Cortex of kidney (tissue), 1 donor: ENCODE data around the gene SPARC.
"Not testable (repeated sequence)": the region's sequence is repeated elsewhere in the genome, so short reads cannot be mapped to it uniquely, and the experiment has no call there.

Experiments
- DNase-seq: peaks from one replicate; lab custom pipeline; 2025; lab: John Stamatoyannopoulos, UW

SPARC gene

GRCh38 chr5:151700296-151700695 is 13.6 kb upstream of the SPARC start:
- no peak for DNase-seq

GRCh38 chr5:151699071-151699901 is 12.6 kb upstream of the SPARC start:
- DNase-seq, result no peak

GRCh38 chr5:151698081-151698480 is 11.4 kb upstream of the SPARC start:
- not testable (repeated sequence) for DNase-seq

GRCh38 chr5:151697452-151697851 is 10.7 kb upstream of the SPARC start:
- DNase-seq, result no peak

GRCh38 chr5:151696470-151697061 is 9.9 kb upstream of the SPARC start:
- no peak for DNase-seq

GRCh38 chr5:151695464-151695863 is 8.7 kb upstream of the SPARC start:
- DNase-seq, result no peak

GRCh38 chr5:151694035-151694485 is 7.3 kb upstream of the SPARC start:
- DNase-seq, result no peak

- no peak for DNase-seq
These were observed 5.6 kb upstream of the SPARC start for GRCh38 chr5:151692312-151692711.

- DNase-seq, result no peak
These were observed 5.0 kb upstream of the SPARC start for GRCh38 chr5:151691706-151692105.

GRCh38 chr5:151689591-151689990 is 2.9 kb upstream of the SPARC start:
- DNase-seq, result not testable (repeated sequence)

- DNase-seq, result no peak
These were observed 1.7 kb upstream of the SPARC start for GRCh38 chr5:151688436-151688835.

GRCh38 chr5:151685749-151686673 is 704 bp downstream of the SPARC start:
- DNase-seq, result no peak

- DNase-seq, result no peak
These were observed 1.9 kb downstream of the SPARC start for GRCh38 chr5:151684690-151685361.

GRCh38 chr5:151683986-151684588 is 2.6 kb downstream of the SPARC start:
- no peak for DNase-seq

GRCh38 chr5:151683444-151683843 is 3.3 kb downstream of the SPARC start:
- no peak for DNase-seq

GRCh38 chr5:151682751-151683331 is 3.9 kb downstream of the SPARC start:
- no peak for DNase-seq

- no peak for DNase-seq
These were observed 4.5 kb downstream of the SPARC start for GRCh38 chr5:151682240-151682639.

GRCh38 chr5:151680944-151681427 is 5.7 kb downstream of the SPARC start:
- DNase-seq, result no peak

GRCh38 chr5:151680156-151680505 is 6.6 kb downstream of the SPARC start:
- DNase-seq, result not testable (repeated sequence)

- no peak for DNase-seq
These were observed 7.1 kb downstream of the SPARC start for GRCh38 chr5:151679421-151680155.
